NOMO-1 treated with DMSO at 0.1 percent for 48 hours (cell line): Measurements from ENCODE around the gene OBI1.
A peak's percentile ranks its signal among the peaks of the same experiment; 100 is the strongest.

Experiments used
- DNase-seq: peaks from one replicate; lab custom pipeline; 2025; ENCODE audit not compliant: unreplicated experiment; lab: John Stamatoyannopoulos, UW

Gene OBI1, protein sequence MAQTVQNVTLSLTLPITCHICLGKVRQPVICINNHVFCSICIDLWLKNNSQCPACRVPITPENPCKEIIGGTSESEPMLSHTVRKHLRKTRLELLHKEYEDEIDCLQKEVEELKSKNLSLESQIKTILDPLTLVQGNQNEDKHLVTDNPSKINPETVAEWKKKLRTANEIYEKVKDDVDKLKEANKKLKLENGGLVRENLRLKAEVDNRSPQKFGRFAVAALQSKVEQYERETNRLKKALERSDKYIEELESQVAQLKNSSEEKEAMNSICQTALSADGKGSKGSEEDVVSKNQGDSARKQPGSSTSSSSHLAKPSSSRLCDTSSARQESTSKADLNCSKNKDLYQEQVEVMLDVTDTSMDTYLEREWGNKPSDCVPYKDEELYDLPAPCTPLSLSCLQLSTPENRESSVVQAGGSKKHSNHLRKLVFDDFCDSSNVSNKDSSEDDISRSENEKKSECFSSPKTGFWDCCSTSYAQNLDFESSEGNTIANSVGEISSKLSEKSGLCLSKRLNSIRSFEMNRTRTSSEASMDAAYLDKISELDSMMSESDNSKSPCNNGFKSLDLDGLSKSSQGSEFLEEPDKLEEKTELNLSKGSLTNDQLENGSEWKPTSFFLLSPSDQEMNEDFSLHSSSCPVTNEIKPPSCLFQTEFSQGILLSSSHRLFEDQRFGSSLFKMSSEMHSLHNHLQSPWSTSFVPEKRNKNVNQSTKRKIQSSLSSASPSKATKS

GRCh38 chr13:78658630-78659449 lies at the start of gene OBI1:
Gene OBI1 (minus strand): TSS chr13:78659155. CDS start chr13:78659120, 35 bp downstream.
- peak; percentile 75 for DNase-seq

DNA sequence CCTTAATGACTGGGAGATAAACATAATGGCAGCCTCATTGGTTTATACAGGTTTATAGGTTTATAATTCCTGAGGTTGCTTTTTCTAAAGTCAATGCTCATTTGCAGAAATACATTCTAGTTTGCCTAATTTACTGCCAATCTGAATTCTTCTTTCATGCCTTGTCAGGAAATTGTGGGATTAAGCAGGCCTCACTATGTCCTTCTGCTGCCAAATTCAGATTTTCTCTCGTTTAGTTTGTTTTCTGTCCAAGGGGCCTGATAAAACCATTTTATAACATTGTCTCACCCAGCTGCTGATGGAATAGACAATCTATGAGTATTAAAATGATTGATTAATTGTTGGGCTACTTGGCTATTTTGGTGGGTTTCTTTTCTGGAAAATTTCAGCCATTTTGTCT lies 42.4 kb upstream of the OBI1 start:
- DNase-seq = no peak

GRCh38 chr13:78700121-78700910 lies 41.4 kb upstream of the OBI1 start:
- no peak for DNase-seq

- no peak for DNase-seq
These were observed 30.1 kb upstream of the OBI1 start for GRCh38 chr13:78689011-78689410.

DNA sequence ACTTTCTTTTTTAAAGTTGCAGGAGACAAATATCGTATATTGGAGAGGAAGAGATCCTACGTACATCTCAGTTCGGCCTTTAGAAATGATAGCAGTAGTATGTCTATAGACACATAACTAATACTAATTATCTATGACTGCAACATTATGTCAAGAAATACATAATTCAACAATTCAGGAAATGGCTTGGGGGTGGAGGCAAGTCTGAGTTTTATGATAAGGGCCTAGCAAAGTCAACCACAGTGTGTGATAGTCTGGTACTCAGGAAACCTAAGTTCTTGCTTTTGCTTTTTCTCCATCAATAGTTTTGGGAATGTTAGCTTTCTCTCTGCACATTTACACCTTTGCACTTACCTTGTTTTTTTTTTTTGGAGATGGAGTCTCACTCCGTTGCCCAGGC lies 27.5 kb upstream of the OBI1 start:
- DNase-seq = no peak

DNA sequence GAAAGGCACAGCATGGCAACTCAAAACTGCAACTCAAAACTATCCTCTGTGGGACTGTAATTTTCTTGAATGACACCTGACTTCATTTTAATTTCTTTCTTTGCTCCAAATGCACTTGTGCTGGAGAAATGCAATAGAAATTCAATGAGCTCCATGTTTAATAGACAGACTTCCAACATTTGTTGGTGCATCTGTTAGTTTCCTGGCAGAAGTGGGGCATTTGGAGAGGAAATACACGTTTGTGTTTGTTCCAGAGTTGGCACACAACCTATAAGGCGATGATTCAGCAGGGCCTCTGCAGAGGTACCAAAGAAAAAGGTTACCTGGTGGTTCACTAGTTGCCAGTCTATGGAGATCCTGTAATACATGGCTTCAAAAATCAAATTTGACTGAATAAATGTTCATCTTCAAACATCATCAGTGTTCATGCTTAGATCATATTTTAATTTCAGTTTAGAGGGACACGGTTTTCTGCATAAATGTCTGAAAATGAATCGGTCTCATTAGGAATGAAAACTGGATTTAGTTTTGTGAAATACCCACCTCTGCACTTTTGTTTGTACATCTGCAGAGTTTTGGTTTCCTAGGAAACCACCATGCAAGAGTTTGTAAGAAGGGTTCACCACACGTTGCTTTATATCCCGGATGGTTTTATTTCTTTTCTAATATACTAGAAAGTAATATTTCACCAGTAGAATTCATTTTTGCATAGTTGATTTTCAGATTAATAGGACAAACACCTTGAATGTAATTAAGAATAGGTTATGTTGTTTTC lies 21.8 kb upstream of the OBI1 start:
- no peak for DNase-seq

- no peak for DNase-seq
These were observed 21.2 kb upstream of the OBI1 start for GRCh38 chr13:78680115-78680561.

DNA sequence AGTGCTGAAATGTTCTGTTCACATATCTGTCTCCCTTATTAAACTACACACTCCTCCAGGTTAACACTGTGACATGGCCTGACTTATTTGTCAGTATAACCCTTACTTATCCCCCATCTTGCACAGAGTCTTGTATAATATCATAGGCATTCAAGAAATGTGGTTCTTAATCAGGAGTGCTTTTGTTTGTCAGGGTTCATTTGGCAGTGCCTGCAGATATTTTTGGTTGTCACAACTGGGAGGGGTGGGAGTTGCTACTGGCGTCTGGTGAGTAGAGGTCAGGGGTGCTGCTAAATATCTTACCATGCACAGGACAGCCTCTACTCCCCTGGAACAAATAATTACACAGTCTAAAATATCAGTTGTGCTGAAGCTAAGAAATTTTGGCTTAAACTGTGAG lies 20.4 kb upstream of the OBI1 start:
- no peak for DNase-seq

- no peak for DNase-seq
These were observed 16.2 kb upstream of the OBI1 start for GRCh38 chr13:78675112-78675511.

- no peak for DNase-seq
These were observed 15.7 kb upstream of the OBI1 start for GRCh38 chr13:78674638-78675037.

DNA sequence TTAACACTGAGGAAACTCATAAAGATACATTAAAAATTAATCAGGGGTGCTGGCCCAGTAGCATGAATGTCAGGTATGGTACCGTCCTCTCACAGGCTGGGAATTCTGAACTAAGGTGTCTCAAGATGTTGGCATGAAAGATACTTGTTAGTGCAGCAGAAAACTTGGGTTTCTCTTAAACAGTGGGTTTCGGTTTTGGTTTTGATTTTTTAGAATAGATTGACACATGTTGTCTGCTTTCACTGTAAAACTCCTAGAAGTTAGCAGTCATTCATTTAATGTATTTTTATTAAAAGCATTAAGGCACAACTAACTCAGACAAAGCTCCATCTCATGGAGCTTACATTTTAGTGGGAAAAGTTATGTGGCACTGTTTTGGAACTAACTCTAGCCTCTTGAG lies 3.5 kb upstream of the OBI1 start:
- no peak for DNase-seq

DNA sequence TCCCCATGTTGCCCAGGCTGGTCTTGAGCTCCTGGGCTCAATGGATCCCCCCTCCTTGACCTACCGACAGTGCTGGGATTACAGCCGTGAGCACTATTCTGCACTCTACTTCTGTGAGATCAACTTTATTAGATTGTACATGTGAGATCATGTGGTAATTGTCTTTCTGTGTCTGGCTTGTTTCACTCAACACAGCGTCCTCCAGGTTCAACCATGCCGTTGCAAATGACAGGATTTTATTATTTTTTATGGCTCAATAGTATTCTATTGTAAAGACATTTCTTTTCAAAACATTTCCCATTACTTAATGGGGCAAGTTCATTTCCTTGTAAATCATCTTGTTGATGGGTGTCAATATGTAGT lies 1.5 kb upstream of the OBI1 start:
- no peak for DNase-seq

DNA sequence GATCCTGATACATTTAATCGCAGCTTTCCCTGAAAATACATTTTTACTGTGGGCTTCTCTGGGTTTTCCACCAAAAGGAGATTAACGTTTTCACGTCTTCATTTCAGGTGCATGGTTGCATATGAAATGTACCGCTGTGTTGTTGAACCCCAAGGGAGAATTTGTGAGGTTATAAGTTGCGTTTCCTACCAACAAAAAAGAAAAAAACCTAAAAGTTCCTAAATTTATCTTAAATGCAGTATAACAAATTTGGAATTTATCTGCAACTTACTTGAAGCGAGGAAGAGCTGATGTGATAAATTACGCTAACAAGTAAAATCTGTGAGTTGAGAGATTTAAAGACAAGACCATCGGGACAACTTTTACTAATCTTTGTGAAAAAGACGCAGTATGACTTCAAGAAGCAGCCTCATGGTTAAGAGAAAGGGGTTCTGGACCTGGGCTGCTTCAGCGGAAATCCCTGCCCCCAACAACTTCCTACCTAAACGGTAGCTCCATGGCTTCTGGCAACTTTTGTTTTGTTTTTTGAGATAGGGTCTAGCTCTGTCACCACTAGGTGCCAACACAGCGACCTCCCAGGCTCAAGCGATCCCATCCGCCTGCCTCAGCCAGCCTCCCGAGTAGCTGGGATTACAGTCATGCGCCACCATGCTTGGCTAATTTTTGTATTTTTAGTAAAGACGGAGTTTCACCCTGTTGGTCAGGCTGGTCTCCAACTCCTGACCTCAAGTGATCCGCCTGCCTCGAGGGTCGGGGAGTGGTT lies 958 bp upstream of the OBI1 start:
- DNase-seq = peak; percentile 20

DNA sequence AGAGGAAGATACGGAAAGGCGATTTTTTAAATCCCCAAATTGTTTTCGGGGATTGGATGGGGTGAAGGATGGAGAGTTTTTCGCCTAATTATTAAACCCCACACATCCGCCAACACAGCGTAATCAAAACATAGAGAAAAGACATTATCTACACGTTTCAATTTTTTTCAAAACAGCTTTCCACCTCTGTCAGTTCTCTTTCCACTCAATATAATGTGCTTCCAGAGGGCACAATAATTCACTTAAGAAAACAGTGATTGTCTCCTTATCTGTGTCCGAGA lies 435 bp upstream of the OBI1 start:
- DNase-seq = no peak

DNA sequence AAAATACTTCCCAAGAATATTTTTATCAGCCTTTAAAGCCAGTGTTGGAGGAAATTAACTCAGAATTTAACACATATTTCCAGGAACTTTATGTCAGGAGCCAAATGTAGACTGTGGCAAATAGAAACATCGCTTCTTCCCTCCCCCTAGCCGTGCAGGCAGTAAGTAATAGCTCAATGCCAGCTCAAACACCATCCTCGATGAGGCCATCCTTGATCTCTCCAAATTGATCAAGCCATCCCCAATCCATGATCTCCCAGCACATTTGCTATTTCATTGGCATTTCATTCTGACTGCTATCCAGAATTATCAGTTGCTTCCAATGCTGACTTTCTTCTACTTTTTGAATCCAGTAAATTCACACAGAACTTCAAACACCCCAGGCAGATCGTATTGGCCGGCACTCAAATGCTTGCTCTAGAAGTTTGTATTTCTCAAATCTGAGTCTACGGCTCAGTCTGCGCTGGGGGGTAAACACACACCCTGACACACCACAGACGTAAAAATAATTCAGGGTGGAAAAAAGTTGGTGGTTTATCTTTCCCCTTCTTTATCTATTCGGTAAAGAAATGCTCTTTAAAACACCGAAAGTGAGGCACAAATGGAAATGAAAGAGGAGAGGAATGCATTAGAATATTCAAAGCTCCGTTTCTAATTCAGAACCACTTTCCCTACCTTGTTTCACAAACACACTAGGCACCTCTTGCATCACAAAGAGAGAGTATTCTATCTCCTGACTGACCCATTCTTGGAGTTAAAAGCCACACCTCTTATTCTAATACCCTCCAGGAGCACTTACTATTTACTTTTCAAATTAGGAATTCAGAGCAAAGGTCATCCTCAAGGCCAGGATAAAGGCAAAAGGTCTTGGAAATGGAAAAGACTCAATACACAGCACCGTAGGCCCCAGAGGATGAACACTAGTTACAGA lies 991 bp downstream of the OBI1 start:
- peak; percentile 39 for DNase-seq

GRCh38 chr13:78655906-78656305 lies 3.0 kb downstream of the OBI1 start:
- no peak for DNase-seq

GRCh38 chr13:78655007-78655406 lies 3.9 kb downstream of the OBI1 start:
- DNase-seq = no peak

- no peak for DNase-seq
These were observed 6.3 kb downstream of the OBI1 start for GRCh38 chr13:78652651-78653050.

DNA sequence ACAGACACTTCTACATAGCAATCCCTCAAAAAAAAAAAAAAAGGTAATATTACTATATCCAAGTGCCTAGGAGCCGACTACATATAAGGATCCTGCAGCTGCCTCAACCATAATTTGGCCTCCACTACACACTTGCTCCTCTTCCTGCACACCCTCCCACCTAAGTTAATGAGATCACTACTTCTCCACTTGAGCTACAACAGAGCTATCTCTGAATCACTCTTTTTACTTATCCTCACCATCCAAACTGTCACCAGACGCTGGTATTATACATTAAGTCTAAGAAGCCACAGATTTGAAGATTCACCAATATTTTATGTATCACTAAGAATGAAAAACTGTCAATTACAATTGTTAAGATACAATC lies 8.3 kb downstream of the OBI1 start:
- no peak for DNase-seq
